ENCODE data around the gene OR9A4. TPM values are rescaled to one million over a fixed set of nuclear protein-coding genes. Genes with fewer than 3 reads are reported as not detected.
"Not testable (repeated sequence)": the region's sequence is repeated elsewhere in the genome, so short reads cannot be mapped to it uniquely, and the experiment has no call there.

Gene OR9A4
- total RNA-seq, 6 experiments from 2014 or later = not detected

DNA sequence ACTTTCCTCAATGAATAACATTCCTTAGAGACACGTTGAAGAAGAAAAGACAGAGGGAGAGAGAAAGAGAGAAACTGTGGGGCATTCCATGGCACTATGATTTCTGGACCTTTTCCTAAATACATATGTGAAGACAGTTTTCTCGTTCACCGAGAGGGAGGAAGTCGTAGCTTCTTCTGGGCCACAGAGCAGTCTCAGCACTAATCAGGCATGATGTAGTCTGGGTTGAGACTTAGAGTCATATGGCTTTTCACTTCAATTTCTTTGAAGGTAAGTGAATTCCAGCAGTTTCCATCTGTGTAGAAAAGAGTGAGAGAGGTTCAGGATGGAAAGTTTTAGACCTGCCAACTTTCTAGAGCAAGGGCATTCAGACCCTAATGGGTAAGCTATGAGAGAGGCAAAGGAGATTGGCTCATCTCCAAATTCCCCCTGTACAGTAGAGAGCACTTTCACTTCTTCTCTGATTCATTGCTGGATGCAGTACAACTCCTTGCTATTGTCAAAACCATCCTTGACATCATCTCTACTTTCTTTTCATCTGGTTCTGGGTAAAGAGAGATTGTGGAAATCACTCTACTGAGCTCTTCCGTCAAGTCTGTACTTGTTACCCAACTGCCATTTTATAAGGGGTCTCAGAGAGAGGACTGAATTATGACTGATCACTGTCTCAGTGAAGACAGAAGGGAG, 31.5 kb upstream of the OR9A4 start:
- DNase-seq = no peak
- no peaks in the 10 kb centered on the region for H3K27me3 ChIP-seq
- no peaks in the 10 kb centered on the region for H3K4me1 ChIP-seq
- WGBS (ENCODE audit: insufficient coverage, low coverage, low lambda C conversion rate, missing lambda C conversion rate) = 27% methylated on average over 5 of the region's 5 CpGs
- H3K36me3 ChIP-seq = no peaks in the 10 kb centered on the region
- TF ChIP-seq, protein P1, sequence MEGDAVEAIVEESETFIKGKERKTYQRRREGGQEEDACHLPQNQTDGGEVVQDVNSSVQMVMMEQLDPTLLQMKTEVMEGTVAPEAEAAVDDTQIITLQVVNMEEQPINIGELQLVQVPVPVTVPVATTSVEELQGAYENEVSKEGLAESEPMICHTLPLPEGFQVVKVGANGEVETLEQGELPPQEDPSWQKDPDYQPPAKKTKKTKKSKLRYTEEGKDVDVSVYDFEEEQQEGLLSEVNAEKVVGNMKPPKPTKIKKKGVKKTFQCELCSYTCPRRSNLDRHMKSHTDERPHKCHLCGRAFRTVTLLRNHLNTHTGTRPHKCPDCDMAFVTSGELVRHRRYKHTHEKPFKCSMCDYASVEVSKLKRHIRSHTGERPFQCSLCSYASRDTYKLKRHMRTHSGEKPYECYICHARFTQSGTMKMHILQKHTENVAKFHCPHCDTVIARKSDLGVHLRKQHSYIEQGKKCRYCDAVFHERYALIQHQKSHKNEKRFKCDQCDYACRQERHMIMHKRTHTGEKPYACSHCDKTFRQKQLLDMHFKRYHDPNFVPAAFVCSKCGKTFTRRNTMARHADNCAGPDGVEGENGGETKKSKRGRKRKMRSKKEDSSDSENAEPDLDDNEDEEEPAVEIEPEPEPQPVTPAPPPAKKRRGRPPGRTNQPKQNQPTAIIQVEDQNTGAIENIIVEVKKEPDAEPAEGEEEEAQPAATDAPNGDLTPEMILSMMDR (IDR thresholded peaks at IDR 0.05) = no peak
- TF ChIP-seq POLR2A (IDR thresholded peaks at IDR 0.05) = no peak
- ATAC-seq = no peak
- H3K4me3 ChIP-seq = no peak overlapping the region
- no peaks in the 10 kb centered on the region for H3K9me3 ChIP-seq
- intact Hi-C loops (cut with DNase I) = no loop called here
- H3K27ac ChIP-seq = no peak overlapping the region

DNA sequence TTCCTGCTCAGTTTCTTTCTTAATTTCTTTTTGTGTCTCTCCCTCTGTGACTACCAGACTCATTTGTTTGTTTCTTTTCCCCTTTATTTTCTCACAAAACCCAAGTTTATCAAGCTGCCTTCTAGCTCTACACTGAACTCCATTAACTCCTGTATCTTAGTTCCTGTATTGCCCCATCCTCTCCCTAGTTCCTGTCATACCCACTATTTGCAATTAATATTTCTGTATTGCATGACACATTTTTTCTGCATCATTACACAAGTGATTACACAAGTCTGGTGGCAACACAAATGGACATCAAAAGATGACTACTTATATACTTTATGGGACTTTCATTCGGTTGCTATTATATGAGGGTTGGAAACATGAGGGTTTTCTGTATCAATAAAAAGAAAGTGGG, 26.9 kb upstream of the OR9A4 start:
- no peaks in the 10 kb centered on the region for H3K9me3 ChIP-seq
- DNase-seq (no peak), ATAC-seq (peak in 2 of 4 donors; percentile 17 to 28)
- intact Hi-C loops (cut with DNase I) = no loop called here
- TF ChIP-seq, protein P1 (IDR thresholded peaks at IDR 0.05) = no peak
- no peak for TF ChIP-seq POLR2A (IDR thresholded peaks at IDR 0.05)
- H3K4me3 ChIP-seq = no peak overlapping the region
- no peak overlapping the region for H3K27ac ChIP-seq
- H3K27me3 ChIP-seq = no peaks in the 10 kb centered on the region
- WGBS (ENCODE audit: insufficient coverage, low coverage, low lambda C conversion rate, missing lambda C conversion rate) = 75% methylated on average over 1 of the region's 1 CpG
- H3K4me1 ChIP-seq = no peaks in the 10 kb centered on the region
- H3K36me3 ChIP-seq = no peaks in the 10 kb centered on the region

DNA sequence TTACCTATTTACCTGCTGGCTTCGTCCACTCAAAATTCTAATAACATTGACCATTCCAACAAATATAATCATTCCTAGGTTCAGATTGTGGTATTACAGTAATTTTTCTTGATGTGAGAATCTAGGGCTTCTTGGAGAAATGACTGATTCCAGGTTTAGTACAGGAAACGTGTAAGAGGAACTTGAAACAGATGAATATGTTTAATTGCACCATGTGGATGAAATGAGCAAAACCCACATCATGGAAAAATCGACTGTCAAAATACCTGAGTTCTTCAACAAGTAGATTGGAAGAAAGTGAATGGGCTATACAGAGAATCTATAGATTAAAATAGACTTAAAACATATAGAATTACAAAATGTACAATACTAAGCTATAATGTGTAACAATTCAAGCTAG, 24.9 kb upstream of the OR9A4 start:
- H3K27ac ChIP-seq = no peak overlapping the region
- WGBS (ENCODE audit: insufficient coverage, low coverage, low lambda C conversion rate, missing lambda C conversion rate) = 45% methylated on average over 3 of the region's 3 CpGs
- H3K27me3 ChIP-seq = no peaks in the 10 kb centered on the region
- H3K36me3 ChIP-seq = no peaks in the 10 kb centered on the region
- ATAC-seq (no peak), DNase-seq (no peak)
- no peak overlapping the region for H3K4me3 ChIP-seq
- intact Hi-C loops (cut with DNase I) = no loop called here
- no peak for TF ChIP-seq POLR2A (IDR thresholded peaks at IDR 0.05)
- TF ChIP-seq, protein P1 (IDR thresholded peaks at IDR 0.05) = no peak
- H3K4me1 ChIP-seq = no peaks in the 10 kb centered on the region
- no peaks in the 10 kb centered on the region for H3K9me3 ChIP-seq

DNA sequence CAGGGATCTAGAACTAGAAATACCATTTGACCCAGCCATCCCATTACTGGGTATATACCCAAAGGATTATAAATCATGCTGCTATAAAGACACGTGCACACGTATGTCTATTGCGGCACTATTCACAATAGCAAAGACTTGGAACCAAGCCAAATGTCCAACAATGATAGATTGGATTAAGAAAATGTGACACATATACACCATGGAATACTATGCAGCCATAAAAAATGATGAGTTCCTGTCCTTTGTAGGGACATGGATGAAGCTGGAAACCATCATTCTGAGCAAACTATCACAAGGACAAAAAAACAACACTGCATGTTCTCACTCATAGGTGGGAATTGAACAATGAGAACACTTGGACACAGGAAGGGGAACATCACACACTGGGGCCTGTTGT, 16.8 kb upstream of the OR9A4 start:
- H3K27ac ChIP-seq; H3K9me3 ChIP-seq; H3K36me3 ChIP-seq; DNase-seq; intact Hi-C loops (cut with DNase I); H3K4me3 ChIP-seq; H3K27me3 ChIP-seq; H3K4me1 ChIP-seq; ATAC-seq: not testable (repeated sequence)
- no CpG with 5 or more reads among the region's 3 CpGs for WGBS (ENCODE audit: insufficient coverage, low coverage, low lambda C conversion rate, missing lambda C conversion rate)

DNA sequence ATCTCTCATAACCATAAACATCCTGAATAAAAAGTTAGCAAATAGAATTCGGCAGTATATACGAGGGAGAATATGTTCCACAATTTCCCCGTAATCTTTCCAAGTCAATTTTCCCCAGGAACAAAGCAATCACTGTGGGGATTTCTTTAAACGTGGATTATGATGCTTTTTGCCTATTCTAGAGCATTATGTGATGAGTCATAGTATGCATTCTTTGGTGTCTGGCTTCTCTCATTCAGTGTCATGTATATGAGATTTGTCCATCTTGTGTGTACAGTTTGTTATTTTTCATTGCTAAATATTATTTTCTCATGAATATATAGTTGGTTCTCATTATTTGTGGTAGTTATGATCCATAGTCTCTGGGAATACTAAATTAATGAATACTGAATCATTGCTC, 9.9 kb upstream of the OR9A4 start:
- H3K4me3 ChIP-seq = no peak overlapping the region
- 58% methylated on average over 4 of the region's 4 CpGs for WGBS (ENCODE audit: insufficient coverage, low coverage, low lambda C conversion rate, missing lambda C conversion rate)
- H3K27me3 ChIP-seq = no peaks in the 10 kb centered on the region
- intact Hi-C loops (cut with DNase I) = no loop called here
- H3K36me3 ChIP-seq = no peaks in the 10 kb centered on the region
- no peaks in the 10 kb centered on the region for H3K9me3 ChIP-seq
- ATAC-seq = no peak
- H3K4me1 ChIP-seq = no peaks in the 10 kb centered on the region
- DNase-seq = no peak
- no peak overlapping the region for H3K27ac ChIP-seq
- TF ChIP-seq POLR2A (IDR thresholded peaks at IDR 0.05) = no peak
- TF ChIP-seq, protein P1 (IDR thresholded peaks at IDR 0.05) = no peak

Data from right lobe of liver (tissue), 6 donors.